GM18498 (cell line): ENCODE measurements around the gene USB1.
A peak's percentile ranks its signal among the peaks of the same experiment; 100 is the strongest.
"Not testable (repeated sequence)": the region's sequence is repeated elsewhere in the genome, so short reads cannot be mapped to it uniquely, and the experiment has no call there.

ENCODE experiments used
- ATAC-seq: cut with Tn5 transposase; IDR thresholded peaks from one replicate; pipeline ENCODE4 v1.9.1; 2021; ENCODE audit warnings: mild to moderate bottlenecking, moderate library complexity; ENCODE audit not compliant: unreplicated experiment

USB1 gene

GRCh38 chr16:57993897-57994296 lies 7.3 kb upstream of the USB1 start:
- ATAC-seq: no peak

DNA sequence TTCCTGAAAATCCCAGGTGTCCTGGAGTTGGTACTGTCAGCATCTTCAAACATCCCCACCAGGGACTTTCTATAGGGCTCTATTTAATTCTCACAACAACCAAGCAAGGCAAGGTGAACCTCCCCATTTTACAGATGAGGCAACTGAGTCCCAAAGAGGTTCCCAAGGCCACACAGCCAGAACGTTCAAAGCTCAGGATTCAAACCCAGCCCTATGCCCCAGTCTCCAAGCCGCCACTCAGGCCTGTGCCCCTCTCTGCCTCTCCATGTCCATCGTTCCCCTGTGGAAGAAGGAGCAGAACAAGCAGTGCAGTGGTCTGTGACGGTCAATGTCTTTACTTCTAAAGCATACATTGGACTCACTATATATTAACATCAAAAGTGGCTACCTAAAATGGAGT lies 6.8 kb upstream of the USB1 start:
- ATAC-seq: no peak

DNA sequence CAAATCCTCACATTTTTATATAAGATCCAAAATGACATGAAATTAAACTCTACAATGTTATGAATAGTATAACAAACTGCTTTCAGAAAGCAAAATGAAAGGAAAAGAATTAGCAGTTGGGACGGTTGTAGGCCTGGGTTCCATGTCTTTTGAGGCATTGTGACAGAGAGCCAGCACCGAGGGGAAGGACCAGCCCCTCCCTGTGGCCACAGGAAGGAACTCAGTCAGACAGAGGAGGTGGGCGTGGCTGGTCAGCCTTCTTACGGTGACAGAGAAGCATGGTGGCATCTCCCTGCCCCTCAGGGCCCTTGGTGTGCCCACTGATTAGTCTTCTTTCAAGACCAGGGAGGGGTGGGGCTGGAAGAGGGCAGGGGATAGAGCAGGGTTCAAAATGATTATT lies 6.4 kb upstream of the USB1 start:
- ATAC-seq: peak; percentile 66

- no peak for ATAC-seq
Observed at GRCh38 chr16:57995721-57996405, 5.3 kb upstream of the USB1 start.

- no peak for ATAC-seq
Observed at GRCh38 chr16:57996406-57997175, 4.6 kb upstream of the USB1 start.

GRCh38 chr16:57997176-57997527 lies 4.1 kb upstream of the USB1 start:
- no peak for ATAC-seq

- ATAC-seq: no peak
Observed at GRCh38 chr16:57997528-57998265, 3.5 kb upstream of the USB1 start.

- no peak for ATAC-seq
Observed at GRCh38 chr16:57998486-57998885, 2.7 kb upstream of the USB1 start.

DNA sequence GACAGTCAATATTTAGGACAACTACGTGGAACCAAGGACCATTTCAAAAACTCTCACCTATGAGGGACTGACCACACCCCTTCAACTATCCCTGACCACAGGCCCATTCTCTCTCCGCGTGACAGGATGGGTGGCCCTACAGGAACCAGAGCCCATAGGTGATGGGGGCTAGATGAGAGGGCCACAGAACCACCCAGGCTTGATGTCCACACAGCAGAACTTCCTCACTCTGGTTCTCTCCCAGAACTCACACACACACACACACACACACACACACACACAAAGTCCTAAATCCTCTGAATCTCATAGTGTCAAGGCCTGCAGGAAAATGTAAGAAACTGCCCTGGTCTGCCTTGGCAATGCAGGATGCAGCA lies 2.2 kb upstream of the USB1 start:
- no peak for ATAC-seq

DNA sequence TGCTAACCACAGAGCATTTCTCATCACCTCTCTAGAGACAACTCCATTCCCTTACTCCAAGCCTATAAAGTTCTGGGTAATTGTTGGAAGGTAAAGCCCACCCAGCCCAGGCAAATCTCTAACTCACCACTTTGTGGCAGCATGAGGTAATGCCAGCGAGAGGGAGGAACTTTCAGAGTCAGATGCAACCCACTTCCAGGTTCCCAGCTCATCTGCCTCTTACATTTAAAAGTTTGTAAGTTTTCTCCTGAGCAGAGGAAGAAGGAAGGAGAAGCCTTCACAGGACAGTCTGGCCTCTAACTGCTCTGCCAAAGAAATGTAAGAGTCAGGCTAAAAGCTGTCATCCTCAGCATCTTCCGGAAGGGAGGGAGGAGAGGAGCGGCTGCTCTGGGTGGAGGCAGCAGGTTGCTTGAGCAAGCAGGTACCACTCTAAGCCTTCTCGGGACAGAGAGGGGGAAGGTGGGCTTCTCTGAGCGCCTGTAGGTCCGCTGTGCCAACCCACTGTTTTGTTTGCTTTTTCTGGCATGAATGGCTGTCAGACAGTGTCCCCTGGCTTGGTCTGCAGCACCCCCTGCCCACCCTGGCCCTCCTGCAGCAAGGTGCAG lies 1.7 kb upstream of the USB1 start:
- ATAC-seq: no peak

DNA sequence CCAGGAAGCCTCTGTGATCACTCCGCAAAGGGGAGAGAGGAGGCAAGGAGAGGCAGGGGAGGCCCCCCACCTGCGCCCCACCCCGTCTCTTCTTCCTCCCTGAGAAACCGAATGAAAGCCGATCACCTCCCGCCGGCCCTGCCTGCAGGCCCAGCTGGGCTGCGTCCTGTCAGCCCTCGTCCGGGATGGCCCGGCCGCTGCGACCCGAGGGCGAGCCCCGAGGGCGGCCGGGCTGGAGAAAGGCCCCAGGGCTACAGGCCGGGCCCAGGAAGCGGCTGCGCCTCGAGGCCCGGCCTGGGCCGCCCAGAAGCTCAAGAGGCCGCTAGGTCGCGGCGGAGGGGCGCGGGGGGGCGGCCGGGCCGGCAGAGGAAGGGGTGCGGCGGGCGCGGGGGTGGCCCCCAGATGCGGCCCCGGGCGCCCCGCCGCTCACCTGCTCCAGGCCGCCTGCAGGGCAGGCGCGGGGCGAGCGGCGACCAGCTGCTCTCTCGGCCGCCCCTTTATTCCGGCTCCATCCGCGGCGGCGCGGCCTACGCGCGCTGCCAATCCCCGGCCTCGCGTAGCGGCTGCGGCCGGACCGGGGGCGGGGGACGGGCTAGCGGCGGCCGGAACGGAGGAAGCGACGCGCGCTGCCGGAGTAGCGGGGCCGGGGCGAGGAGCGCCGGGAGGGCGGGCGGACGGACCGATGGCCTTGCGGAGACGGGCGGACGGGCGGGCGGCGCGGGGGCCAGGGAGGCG lies 1.1 kb upstream of the USB1 start, which contains the start of gene ZNF319:
TSS of gene ZNF319 (minus strand) at position 702 of the 735 bp plus-strand sequence. CDS start 2,407 bp downstream, outside the sequence.
- ATAC-seq: peak; percentile 28

- no peak for ATAC-seq
Observed at GRCh38 chr16:58001781-58002415, 691 bp downstream of the USB1 start.

GRCh38 chr16:58002416-58002800 lies 1.2 kb downstream of the USB1 start:
- ATAC-seq: no peak

- no peak for ATAC-seq
Observed at GRCh38 chr16:58002936-58003335, 1.7 kb downstream of the USB1 start.

DNA sequence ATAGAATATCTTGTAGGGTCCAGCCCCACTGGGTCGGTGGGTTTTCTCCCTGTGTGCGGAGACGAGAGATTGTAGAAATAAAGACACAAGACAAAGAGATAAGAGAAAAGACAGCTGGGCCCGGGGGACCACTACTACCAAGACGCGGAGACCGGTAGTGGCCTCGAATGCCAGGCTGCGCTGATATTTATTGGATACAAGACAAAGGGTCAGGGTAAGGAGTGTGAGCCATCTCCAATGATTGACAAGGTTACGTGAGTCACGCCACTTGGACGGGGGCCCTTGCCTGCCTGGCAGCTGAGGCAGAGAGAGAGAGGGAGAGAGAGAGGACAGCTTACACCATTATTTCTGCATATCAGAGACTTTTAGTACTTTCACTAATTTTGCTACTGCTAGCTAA lies 3.5 kb downstream of the USB1 start:
- not testable (repeated sequence) for ATAC-seq

GRCh38 chr16:58009856-58010416 lies 8.7 kb downstream of the USB1 start:
- no peak for ATAC-seq

DNA sequence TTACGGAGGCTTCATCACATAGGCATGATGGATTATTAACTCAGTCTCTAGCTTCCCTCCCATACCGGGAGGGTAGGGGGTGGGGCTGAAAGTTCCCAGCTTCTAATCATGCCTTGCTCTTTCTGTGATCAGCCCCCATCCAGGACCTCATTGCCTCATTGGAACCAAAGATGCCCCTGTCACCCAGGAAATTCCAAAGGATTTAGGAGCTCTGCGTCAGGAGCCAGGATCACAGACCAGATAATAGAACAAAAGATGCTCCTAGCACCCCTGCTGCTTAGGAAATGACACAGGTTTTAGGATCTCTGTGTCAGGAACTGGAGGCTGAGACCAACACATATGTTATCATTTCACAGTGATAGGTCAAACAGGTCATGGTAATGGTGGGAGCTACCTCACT lies 9.7 kb downstream of the USB1 start:
- no peak for ATAC-seq

- no peak for ATAC-seq
Observed at GRCh38 chr16:58011652-58012051, 10.4 kb downstream of the USB1 start.

DNA sequence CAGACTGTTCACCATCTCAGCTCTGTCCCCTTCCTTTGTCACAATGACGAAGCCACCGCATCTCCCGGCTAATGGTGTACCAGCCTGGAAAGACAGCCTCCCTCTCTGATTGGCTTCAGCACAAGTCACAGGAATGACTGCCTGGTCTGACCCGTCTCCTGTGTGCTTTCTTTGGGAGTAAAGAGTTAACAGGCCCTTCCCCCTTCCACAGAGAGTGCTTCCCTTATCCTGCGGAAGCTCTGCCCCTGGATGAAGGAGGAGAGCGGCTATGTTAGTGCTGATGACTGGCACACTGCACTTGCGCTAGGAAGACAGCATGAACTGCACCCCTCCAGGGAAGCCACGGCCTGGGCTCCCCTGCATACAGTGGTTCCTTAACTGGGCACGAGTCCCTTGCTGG lies 11.3 kb downstream of the USB1 start:
- no peak for ATAC-seq
